Renal pelvis (tissue), 4 donors: ENCODE data around the gene TBX5. TPM values are rescaled to one million over a fixed set of nuclear protein-coding genes. Genes with fewer than 3 reads are reported as not detected.

ENCODE experiments used
- DNase-seq: peaks from one replicate; pipeline ENCODE4 v3.0.0-alpha.2; 2013
- polyA plus RNA-seq, 3 donors: library from polyadenylated mRNA; unstranded; fragments of 120-200 nt; gene quantifications; one replicate each; pipeline ENCODE4 v1.2.1, GENCODE V29; 2013; ENCODE audit not compliant: insufficient read length in 3 of 3

TBX5 gene
- polyA plus RNA-seq, 3 donors: not detected

DNA sequence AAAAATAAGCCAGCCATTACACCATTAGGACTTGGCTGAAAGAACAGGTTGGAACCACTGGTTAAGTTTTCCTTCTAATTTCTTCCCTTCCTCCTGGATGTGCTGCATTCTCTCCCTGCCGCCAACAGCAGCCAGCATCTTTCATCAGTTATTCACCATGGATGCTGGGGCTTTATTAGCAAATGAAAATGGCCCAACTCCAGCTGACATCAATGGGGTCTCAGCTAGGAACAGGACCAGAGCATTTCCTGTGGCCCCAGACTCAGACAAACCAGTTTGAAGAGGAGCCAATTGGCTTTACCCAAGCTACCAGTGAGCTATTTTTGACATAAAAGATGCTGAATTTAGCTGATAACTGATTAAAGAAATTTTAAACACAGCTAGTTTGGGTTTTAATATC is 26.0 kb upstream of the TBX5 start:
- DNase-seq: no peak

DNA sequence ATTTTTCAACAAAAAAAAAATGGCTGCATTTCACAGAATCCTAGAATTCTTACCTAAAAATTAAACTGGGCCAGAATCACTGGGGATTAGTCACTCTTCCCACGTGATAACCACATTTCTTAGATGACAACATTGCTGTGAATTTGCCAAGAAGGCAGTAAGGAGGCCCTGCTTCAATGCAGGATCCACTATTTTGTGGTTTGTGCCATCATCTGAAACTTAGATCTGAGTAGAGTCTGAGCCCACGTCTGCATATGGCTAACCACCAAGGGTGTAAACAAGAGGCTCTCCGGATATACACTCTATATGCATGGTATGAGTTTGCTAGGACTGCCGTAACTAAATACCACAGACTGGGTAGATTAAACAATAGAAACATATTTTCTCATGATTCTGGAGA is 24.4 kb upstream of the TBX5 start:
- no peak for DNase-seq

DNA sequence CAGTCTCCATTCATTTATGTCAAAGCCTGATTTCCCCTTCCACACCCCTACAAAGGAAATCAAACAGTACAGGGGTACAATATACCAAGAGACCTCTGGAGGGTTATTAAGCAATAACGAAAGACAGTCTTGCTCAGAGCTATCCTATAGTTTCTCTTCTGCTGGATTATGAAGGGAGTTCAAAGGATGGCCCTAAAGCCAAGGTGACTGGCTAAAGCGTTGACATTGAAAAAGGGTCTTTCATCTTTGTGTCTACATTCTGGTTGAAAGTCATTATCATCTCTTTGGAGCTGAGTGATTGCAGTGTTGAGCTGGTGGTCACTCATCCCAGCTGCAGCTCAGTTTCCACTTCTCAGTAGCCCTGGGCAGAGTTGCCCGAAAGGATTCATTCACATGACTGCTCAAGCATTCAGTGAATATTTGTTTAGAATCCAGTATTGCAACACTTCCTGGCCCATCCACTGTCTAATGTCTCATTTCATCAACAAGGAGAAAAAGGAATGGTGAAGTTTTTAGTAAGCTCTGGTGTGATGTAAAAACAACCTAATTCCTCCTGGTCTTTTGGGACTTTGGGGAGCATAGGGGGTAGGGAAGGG is 19.2 kb upstream of the TBX5 start:
- DNase-seq: no peak

DNA sequence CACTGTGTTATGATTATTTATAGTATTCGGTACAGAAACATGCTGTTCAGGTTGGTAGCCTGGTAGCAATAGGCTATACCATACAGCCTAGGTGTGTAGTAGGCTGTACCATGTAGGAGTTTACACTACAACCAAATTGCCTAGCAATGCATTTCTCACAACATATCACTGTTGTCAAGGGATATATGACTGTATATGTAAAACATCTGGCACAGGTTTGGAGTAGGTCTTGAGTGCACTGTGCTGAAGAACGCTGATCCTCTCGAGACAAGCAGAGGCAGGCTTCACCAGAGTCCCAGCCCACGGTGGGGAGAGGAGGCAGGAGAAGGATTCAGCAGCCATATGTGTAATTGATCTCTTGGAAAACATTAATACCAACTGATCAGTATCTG is 15.0 kb upstream of the TBX5 start:
- no peak for DNase-seq

DNA sequence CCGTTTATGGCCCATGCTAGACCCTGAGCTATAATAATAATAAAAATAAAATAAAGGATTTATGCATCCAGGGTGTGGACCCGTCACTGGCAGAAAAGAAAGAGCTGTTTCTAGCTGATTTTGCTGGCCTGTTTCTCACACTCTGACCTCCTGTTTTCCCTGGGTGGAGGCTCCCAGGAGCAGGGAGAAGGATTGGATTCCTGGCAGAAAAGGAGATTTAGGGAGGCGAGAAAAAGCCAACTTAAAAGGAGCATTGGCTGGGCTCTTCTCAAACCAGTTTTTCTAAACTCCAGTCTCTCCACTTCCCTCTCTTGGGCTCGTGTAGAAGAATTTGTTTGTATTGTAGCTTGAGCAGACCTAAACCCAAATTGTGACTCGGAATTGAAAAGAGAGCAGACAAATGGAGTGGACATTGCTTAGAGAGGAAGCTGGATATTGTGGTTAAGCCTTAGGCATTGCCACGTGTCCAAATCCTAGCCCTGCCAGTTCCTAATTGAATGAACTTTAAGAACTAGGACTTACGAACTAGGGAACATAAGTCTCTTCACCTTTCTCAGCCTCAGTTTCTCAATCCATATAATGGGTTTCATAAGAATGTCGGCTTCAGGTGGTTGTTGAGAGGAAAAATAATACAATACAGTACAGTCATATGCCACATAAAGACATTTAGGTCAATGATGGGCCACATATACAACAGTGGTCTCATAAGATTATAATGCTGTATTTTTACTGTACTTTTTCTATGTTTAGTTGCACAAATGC is 14.4 kb upstream of the TBX5 start:
- DNase-seq: no peak

DNA sequence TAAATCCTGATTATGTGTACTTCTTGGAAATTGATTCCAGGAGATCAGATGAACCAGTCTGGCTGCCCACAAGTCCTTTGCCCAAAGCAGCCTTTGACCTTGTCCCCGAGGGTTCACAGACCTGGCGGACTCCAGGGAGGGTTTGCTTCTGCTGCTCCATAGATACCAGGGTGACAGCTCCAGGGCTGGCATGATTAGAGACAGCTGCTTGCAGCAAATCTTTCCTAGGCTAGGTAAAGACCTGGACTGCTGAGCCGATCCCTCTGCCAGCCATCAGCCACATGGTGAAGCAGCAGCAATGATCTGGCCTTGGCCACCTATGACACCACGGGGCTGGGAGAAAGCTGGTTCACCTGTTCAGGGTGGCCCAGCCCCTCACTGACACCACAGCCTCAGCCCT is 10.1 kb upstream of the TBX5 start:
- DNase-seq: no peak

DNA sequence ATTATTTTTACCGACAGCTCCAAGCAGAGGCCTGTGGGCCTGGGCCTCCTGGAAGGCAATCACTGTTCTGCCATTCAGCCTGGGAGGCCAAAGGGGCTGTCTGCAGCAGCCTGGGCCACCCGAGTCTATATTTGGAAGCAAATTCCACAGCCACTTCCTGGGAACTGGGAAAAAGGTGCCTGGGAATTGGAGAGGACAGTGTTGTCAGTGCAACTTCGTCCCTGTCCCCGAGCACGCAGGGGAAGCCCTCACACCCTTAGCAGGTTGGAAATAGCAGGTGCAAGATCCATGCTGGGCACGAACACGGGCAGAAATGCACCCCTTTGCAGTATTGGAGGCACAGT is 9.6 kb upstream of the TBX5 start:
- no peak for DNase-seq

DNA sequence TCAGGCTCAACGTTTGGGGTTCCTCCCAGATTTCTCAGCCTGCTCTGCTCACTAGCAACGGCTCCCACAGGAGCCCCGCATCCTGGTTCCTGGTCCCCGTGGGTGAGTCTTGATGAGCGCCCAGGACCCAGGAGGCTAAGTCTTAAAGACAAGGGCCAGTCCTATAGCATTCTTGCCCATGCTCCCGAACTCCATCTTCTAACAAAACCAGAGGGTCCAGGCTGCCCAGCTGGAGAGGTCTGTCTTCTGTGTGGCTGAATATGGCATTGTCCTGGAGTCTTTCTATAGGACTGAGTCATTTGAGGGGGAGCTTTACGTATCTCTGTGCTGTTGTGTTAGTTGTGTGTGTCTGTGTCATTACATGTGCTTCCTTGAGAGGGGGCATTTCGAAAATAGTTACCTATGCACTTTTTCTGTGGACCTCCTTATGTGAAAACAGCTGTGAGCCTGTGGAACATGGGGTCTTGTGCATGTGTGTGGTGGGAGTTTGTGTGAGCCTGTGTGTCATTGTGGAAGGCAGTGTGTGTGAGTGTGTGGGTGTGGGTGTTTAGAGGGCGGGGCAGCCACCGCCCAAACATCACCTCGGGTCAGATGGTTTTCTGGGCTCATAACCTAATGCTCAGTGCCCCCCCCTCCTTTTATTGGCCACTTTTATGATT is 9.1 kb upstream of the TBX5 start:
- no peak for DNase-seq

DNA sequence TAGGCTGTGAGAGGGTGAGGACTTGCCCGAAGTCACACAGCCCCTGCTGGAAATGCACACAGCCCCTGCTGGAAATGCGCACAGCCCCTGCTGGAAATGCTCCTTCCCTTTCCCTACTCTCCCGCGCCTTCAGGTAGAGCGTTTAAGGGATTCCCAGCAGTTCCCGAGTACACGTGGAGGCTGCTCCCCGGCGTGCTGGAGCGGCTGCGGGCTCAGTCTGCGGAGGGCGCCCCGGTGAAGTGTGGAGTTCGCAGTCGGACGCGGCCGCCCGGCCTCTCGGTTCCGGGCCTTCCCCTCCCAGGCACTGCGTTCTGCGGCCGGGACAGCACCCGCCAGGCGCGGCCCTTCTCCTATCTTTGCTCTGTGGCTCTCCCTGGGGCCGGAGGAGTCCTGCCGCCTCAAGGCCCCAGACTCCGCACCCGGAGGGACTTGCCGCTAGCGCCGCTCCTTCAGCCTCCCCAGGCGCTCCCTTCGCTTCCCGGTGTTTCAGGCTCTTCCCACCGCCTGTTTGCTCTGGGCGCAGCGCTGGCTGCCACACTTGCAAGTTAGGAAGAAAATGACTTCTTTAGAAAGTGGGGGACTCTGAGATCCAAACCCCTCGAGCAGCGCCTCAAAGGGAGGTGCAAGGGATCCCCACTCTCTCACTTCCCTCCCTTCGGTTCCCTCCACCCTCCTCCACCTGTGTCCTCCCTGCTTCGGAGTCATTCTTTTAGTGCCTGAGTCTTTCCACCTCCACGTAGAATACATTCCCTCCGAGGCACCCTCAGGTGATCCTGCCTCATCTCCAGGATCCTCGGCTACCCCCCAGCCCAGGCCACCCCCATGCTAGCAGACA is 8.3 kb upstream of the TBX5 start:
- DNase-seq: no peak

DNA sequence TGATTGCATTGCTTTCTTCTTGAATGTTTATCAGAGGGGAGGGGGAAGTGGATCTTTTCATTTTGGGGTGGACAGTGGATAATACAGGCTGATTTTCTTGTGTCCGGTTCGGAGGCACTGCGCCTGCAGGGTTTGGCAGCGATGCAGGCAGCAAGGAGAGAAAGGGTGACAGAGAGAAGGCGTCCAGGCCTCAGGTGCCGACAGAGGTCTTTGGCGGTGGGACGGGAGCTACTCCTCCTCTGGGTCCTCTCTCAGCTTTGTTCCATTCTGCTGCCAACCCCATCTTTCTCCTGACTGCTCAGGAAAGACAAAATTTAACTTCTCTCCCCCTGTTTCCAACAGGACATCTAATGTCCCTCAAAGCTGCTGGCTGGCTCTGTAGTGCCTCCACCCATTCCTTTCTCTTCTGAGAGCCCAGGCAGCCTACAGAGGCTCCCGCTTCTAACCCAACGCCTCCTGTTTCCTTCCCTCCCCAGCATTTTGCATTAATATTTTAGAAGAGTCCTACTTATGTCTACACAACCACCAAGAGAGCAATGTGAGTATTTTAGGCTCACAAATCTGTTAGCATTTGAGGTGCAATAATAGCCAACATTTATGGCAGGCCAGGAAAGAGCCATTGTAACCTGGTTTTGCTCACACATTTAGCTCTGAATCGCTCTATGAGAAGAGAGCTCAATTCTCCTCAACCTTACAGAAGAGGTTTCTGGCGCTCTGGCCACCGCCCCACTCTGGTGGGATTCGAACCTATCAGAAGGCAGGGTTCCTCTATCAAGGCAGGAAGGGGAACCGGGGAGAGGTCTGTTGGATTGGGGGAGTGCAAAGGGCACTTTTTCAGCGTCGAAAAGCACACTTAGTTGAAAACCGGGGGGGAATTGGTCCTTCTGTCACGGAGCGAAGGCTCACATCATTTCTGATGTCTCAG is 7.1 kb upstream of the TBX5 start:
- DNase-seq: no peak

DNA sequence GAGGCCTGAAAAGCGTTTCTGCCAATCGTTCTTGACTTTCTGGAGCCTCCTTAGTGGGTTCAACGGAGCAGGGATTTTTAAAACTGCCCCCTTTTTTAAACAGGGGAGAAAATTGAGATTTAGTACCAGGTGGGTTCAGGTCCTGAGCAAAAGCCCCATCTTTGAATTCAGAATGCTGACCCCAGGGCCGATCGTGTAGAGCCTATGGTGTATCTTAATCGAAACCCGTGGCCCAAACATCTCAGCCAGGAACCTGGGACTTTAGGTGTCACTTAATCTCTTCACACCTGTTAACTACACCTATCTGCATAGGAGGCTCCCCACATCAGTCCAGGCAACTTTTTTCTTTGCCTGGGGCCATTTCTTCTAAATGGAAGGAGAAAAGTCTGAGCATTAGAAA is 6.4 kb upstream of the TBX5 start:
- no peak for DNase-seq

DNA sequence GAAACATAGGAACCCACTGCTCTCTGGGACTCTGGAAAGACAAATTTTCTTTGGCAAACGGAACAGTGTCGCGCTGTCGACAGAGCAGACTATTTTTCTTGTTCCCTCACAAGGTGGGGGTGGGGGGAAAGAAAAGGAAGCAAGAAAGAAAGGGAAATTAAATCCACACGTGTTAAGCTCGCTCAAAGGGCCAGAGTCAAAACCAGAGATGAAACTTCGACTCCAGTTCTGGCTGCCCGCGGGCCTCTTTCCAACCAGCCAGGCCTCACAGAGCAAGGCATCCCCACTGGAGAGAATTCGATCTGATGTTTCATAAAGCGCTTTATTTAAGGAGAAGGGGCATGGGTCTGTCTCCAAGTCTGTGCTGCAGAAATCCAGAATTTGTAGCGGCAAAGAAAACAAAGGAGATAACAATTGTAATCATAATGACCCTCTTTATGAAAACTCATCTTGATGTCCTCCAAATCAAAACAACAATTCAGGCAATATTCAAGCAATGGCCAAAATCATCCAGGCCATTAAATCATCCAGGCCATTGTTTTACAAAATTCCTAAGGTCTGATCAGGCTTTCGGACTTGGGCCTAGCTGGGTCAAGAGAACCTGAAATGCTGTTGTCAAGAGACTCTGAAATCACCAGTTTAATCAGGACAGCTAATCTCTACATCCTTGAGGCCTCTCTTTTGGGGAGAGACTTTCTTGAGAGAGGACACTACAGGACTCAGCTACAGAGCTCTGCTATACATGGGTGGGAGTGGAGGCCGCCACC is 5.3 kb upstream of the TBX5 start:
- no peak for DNase-seq

DNA sequence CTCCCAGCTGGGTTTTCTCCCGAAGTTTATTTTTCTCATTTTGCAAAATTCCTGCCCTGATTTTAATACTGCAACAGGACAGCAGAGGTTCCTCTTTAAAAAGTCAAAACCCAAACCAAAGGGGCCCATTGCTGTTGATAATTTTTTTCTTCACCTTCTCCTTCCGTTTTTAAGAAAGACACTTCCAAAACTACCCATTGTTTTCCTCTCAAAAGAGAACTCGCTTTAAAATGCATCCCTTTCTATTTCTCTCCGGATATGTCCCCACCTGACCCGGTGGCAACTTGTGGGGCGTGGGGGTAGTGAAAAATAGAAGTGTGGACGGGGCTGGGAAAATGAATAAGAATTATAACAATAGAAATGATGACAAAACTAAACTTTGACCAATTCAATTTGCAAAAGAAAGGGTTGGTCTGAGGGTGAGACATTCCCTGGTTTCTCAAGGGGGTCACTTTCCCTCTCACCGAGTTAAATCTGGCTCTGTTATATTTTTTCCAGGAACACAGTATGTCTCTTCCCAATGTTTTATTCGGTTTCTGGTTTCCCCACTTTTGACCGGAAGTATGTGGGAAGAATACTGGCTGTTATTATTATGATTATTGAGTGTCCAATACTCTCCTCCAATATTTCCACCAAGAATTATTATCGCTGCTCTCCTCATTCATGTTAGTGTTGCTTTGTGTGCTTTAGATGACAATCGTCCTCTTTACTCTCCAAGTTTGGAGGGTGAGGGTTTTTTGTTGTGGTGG is 4.1 kb upstream of the TBX5 start:
- DNase-seq: no peak

DNA sequence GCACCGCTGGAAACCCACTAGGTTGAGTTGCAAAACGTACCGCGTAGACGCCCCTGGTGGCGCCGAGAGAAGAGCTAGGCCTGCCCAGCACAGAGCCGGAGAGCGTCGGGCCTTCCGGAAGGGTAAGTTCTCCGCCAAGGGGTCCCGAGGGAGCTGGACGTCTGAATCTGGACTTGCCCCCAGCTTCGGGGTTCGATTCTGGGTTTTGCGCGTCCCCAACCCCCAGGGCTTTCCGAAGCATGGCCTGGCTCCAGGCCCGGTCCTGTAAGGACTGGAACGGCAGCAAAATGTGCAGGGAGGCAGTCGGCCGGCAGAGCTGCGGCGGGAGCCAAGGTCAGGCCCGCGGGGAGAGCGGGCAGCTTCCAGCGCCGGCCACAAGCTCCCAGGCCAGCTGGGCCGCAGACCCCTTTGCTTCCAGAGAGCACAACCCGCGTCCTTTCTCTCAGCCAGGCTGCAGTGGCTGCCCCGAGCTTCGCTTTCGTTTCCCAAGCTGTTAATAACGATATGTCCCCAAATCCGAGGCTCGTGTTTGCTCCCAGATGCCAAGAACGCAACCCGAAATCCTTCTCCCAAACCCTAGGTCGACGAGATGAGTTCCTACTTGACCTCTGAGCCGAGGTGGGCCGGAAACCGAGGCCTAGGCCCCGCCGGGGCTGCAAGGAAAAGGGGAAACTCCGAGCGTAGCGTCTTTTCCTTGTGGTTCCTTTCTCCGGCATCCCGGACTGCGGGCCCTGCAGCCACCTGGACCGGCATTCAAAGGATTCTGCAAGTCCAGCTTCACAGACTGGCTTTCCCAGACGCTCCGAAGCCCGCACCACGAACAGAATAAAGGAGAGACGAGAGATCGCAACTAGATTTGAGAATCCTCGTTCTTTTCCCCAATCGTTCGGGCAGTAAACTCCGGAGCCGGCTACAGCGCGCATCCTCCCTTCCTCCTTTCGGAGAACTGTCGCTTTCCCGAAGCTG is 3.2 kb upstream of the TBX5 start:
- DNase-seq: no peak

DNA sequence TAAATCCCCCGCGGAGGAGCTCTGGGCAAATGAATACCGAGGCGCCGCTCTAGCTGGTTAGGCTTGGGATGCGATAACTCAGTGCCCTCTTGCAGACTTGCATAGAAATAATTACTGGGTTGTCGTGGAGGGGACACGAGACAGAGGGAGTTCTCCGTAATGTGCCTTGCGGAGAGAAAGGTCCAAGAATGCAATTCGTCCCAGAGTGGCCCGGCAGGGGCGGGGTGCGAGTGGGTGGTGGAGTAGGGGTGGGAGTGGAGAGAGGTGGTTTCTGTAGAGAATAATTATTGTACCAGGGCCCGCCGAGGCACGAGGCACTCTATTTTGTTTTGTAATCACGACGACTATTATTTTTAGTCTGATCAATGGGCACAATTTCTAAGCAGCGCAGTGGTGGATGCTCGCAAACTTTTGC is 2.5 kb upstream of the TBX5 start:
- DNase-seq: no peak

DNA sequence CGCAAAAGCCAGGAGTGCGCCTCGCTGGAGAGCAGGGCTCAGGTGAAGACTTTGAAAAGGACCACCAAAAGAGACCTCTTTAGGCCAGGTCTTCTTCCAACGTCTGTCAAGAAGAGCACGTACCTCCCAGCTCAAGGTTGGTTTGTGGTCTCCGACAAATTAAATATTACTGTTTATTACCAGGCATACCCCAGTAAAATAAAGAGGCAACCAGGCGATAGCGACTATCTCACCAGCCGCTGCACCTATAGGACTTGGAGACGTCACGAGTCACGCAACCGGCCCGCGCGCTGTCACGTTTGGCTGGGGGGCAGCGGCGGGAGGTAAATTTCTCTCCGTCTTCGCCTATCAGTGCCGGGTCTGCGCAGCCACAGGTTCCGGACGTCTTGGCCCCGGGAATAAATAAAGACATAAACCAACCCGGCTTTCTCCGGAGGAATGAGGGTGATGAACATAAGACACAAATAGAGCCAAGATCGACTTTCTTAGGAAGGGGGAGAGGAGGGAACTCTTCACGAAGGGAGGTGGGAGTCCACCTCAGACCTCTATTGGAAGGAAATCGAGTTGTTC is 2.0 kb upstream of the TBX5 start:
- no peak for DNase-seq

DNA sequence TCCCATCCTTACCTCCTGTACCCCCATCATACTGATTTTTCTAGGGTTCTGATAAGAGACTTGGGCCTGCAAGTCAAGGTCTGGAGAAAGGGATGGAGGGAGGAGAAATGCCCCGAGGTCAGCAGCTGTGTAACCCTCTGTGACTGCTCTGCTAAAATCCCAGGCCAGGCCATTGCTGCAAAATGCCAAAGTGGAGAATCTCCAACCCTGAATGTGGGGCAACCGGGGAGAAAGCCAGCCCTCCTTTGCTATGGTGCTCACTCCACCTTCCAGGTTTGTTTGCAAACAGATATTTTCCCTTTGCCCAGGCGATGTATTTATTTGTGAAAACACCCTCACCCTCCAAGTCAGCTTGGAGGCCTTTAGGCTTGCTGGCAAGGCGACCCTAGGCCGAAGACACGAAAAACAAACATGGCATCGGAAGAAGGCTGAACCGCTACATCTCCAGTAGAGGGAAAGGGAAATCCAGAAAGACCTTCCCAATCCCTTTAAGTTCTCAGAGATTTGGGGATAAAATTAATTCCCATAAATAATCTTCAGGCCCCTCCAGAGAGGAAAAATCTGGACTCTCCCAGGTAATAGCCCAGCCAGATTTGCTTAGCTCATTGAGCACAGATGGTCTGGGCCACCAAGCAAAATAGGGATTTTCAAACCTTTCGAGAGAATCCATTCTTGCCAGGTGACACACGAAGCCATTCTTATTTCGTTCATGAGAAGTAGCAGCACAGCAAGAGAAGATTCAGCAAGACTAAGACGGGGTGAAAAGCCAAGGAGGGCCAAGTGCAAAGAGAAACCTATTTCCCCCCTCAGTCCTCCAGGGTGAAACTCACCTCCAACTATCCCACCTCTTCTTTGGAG is 1.3 kb upstream of the TBX5 start:
- no peak for DNase-seq
